Left forelimb (tissue), 1 donor: ENCODE data around the gene LZTR1.
A peak's percentile ranks its signal among the peaks of the same experiment; 100 is the strongest.
"Not testable (repeated sequence)": the region's sequence is repeated elsewhere in the genome, so short reads cannot be mapped to it uniquely, and the experiment has no call there.

Experiments
- DNase-seq: peaks from one replicate; pipeline ENCODE4 v3.0.0-alpha.2; 2018; ENCODE audit warnings: low spot score

LZTR1 gene

GRCh38 chr22:20996598-20997535 is 14.8 kb downstream of the LZTR1 start:
- no peak for DNase-seq

DNA sequence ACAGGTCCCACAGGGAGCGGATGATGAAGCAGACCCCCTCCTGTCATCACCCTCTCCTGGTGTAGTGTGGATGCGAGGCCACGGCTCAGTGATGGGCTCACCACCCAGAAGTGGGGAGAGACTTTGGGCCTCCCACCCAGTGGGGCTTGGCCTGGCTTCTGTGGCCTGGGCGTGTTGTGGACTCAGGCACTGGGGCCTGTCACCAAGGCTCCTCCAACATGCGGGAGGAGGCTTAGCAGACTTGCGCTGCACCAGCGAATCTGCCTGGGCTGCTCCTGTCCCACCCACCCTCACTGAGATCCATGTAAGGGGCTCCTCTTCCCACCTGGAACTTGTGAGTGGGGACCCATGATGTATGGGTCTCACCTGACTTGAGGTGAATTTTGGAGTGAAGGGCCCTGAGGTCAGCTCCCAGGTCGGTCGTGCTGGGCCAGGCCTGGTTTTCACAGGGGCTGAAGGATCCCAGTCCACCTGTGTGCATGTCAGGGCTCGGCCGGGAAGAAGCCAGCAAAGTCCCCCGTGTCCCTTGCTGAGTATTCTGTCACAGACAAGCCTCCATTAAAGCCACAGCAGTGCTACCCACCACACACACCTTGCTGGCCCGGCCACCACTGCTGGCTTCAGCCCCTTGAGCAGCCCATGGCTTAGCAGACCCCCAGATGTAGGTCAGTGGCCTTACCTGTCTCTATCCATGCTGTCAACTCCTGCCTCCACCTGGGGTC is 15.6 kb downstream of the LZTR1 start:
- no peak for DNase-seq

GRCh38 chr22:20998411-20999336 is 16.6 kb downstream of the LZTR1 start:
- DNase-seq, result no peak

DNA sequence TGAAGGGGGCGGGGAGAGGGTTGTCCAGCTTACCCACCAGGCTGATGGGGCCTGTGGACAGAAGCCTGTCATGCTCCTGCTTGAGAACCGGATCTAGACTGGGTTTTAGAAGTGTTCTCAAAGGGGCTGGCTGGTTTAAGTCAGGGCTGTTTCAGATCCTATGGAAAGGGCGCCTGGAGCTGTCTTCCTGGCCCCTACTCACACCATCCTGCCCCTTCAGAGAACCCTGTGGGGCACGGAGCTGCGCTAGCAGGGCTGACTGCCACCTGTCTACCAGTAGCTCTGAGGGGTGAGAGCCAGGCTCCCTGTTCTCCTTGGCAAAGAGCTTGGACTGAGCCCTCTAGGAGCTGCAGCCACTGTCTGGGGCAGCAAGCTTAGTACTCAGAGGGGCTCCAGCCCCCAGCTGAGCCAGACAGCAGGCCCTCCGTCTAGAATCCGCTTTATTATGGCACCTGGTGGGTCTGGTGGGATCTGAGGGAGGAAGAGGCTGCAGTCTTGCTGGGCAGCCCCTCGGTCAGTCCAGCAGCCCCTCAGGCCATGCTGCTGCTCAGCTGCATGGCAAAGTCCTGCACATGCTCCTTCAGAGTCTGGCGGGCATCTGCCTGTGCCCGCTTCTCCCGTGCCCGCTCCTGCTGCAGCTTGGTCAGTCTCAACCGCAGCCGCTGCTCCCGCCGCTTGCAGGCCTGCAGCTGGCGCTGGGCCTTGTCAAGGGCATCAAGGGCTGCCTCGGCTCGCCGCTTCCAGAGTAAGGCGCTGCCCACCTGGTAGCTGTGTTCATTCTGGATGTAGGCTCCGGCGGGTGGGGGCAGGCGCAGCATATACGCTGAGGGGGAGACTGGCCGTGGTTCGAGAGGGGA is 17.5 kb downstream of the LZTR1 start:
- DNase-seq, result no peak

DNA sequence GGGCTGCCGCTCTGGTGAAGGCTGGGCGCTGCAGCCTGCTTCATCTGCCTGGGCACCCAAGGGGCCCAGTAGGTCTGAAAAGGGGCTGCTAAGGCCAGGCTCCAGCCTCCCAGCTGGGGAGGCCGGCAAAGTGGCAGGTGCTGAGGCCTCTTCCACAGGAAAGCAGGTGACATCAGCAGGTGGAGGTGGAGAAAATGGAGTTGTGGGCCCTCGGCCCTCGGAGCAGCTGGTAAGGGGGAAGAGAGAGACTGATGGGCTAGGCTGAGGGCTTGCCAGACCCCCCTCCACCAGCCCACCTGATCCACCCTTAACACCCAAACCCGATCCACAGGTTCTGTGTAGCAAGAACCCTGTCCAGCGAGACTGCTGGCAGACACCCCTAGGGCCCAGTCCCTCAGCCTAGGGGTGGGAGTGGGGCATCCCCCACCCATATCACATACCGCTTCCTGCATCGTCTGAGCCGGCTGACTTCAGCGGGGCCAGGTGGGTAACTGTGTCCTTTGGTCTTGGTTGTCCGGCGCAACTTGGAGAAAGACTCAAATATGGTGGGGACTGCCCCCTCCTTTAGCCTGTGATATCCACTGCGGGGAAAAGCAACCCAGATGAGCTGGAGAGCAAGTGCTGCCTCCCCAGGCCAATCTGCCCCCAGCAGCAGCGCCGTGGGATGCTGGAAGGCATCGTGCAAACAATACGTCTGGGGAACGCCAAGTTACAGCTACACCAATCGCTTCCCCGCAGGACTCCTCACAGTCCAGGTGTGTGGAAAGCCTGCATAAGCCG is 18.3 kb downstream of the LZTR1 start:
- DNase-seq, result no peak

- no peak for DNase-seq
These were observed 19.0 kb downstream of the LZTR1 start for GRCh38 chr22:21000987-21001600.

DNA sequence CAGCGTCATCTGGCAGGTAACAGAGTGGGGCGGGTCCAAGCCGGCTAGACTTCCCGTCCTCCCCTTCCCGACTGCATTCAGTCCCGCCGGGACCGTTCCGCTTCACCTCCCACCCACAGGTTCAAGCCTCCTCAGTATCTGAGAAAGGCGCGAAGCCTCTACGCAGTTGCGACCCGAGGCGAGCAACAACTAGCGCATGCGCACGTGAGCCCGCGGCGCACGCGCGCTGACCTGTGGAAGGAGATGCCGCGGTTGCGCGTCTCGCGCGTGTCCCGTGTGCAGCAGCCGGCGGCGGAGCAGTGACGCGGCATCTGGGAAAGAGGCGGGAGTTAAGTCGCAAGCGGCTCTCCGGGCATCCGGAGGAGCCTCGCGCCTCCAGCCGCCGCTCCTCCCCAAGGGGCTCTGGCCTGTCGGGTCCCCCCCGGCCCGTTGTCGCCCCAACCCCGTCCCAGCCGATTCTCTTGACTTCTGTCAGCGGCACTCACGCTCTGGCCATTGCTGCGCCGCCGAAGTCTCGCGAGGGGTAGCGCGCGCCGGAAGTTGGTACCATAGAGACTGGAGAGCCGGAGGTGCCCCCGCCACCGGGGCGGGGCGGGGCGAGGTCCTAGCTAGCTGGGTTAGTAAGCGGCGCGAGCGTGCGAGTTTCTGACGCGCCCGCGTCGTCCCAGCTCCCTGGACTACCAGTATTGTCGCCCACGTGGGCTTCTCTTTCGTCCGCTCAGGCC is 19.7 kb downstream of the LZTR1 start, which contains the start of gene THAP7:
Gene THAP7, minus strand, starts transcription at position 518 of the 725 bp plus-strand sequence. Its CDS starts 207 bp downstream, at position 311.
- DNase-seq, result peak; percentile 98

DNA sequence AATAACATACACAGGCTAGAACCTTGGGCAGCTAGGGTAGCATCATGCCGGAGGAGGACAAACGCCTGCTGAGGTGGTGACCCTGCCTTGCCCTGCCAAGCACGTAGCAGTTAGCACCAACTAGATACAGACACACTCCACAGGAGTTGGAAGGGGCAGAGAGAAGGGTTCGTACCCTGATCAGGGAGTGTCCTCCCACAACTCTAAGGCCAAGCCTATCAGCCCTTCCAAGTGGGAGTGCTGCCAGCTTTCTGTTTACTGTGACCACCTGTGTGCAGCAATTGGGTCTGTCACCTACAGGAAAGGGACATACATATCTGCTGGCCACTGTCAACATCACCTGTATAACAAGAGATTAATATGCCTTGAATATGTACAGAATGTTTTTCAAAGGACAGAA is 21.7 kb downstream of the LZTR1 start:
- DNase-seq, result no peak

DNA sequence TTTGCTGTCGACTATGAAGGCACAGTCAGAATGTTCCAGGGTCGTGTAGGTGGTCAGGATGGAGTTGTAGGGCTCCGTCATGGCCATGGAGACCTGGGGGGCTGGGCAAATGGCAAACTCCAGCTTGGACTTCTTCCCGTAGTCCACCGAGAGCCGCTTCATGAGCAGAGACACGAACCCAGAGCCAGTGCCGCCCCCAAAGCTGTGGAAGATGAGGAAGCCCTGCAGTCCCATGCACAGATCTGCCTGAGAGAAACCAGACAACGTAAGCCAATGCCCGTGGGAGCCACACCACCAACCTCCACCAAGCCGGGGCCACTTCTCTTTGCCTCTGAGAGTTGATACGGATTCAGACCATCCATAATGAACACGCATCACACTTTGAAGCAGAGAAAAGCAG is 27.1 kb downstream of the LZTR1 start:
- not testable (repeated sequence) for DNase-seq

GRCh38 chr22:21009638-21010425 is 27.7 kb downstream of the LZTR1 start:
- no peak for DNase-seq

GRCh38 chr22:21010426-21011113 is 28.5 kb downstream of the LZTR1 start:
- DNase-seq, result no peak

DNA sequence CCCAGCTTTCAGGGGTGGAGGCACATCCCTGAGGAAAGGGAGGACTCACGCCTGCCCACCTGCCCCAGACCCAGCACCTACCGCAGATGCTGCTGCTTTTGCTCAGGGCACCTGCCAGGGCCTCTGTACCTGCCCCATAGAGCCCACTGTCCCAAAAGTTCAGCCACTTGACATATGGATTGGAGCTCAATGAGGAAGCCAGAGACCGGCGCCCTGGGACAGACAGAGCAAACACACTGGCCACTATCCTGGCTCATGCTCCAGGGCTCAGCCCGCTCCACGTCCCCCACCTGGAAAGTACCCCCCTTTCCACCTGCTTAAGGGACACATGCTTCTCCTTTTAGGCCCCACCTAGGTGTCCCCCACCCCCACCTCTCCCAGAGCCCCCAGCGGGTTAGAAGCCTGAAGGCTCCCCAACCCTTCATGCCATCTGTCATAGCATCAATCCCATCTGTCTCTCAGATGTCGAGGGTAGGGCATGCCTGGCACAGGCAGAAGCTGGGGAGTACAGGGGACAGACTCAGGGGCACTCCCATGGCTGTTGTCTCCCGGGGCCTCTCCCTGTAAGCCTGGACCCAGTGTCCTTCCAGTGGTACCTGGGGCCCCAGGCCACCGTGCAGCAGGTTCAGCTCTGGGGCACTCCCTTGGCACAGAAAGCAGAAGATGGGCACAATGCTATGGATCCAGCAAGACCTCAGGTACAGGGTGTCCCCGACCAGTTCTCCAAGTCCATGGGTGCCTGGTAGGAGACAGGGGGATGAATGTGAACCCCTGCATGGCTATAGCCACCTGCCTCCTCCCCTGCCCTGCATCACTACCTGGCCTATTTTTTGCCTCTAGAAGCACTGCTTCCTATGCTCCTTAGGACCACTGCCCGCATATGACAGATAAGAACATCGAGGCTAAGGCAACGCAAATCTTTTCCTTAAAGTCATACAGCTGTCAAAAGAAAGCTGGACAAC is 30.6 kb downstream of the LZTR1 start:
- no peak for DNase-seq

DNA sequence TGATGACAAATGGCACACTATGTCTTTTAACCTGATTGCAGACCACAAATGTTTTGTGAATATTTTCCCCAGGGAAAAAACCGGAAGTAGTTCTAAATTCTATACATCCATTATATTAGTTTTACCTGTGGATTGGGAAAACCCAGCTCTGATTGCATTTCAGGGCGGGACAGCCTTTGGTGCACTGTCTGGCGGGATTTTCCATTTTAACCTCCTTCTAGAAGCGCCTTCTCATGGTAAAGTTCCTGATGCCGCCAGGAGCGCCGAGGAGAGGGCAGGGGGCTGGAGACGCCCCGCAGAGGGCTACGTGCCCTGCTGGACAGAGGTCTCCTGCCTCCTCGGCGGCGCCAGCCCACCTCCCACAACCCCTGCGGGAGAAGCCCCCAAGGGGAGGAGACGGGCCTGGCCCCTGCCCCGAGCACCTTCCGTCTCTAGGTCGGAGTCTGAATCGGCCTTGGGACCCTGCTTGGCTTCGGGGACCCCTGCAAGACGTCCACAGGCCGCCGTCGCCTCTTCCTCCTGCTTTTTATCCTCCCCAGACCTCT is 31.6 kb downstream of the LZTR1 start:
- no peak for DNase-seq

DNA sequence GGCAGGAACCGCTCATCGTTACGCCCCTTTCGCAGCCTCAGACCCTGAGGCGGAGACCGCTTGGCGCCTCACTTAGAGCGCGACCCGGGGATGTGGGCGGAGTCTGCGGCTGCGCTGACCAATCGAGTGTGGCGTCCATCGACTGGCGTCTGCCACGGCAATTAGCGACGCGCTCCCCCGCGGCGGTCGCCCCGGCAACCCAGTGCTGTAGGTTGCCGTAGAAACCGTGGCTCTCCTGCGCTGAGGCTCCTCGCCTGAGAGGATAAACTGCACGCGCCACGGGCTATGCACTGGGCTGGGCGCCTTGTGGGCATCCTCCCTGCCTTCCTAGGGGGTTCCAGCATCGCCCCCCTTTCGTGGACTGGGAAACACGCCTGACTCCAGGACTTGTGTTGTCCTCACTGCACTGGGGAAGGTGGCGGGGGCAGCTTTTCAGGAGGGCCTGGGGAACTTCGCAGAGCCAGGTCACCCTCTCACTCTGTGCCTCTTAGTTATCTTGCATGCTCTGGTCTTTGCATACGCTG is 32.2 kb downstream of the LZTR1 start:
- peak; percentile 92 for DNase-seq

DNA sequence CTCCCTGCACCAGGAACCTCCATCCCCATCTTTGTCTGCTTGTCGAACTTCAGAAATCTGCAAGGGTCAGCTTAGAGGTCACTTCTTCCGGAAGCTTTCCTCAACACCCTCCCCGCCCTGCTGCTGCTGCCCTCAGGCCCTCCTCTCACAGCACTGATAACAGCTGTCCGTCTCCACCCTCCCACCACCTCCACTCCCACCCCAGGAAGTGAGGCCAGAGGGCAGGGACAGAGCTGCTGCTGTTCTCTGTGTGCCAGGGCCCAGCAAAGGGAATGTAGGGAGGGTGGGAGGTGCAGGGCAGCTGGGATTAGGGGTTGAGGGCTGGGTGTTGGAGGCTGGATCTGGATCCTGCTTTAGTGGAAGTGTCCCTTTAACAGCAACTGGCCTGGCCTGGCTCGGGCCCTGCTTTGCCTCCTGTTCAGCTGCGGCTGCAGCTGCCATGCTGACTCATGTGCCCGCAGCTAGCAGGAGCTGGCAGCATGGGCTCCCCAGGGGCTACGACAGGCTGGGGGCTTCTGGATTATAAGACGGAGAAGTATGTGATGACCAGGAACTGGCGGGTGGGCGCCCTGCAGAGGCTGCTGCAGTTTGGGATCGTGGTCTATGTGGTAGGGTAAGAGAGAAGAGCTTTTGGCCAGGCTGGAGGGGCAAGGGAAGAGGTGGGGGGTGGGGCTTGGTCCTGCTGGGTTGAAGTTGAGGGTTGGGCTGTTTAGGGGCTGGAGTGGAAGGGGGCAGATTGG is 32.8 kb downstream of the LZTR1 start, which contains the start of gene P2RX6:
Gene P2RX6, plus strand, starts transcription at position 440 of the 740 bp plus-strand sequence. Its CDS starts 10 bp downstream, at position 450.
- peak; percentile 81 for DNase-seq
